SK-N-SH (cell line): ENCODE data around the gene SPEM3. TPM values are rescaled to one million over a fixed set of nuclear protein-coding genes. Genes with fewer than 3 reads are reported as not detected.

ENCODE experiments used
- CTCF ChIA-PET: fragments of 300-600, 350-600 bp; formaldehyde crosslinking; extraction: SDS; loops from one replicate; lab custom pipeline; 2021; lab: Yijun Ruan, JAX
- POLR2A ChIA-PET: fragments of 350-600 bp; sonication (Branson Sonifier 250); formaldehyde crosslinking; extraction: SDS; loops from one replicate; lab custom pipeline; 2020; ENCODE audit warnings: antibody characterized with exemption, inconsistent platforms; lab: Yijun Ruan, JAX
- DNase-seq: peaks from one replicate; pipeline ENCODE4 v3.0.0; 2012
- H2AFZ ChIP-seq: fragments of 200-600 bp; sonication (generic); 2 replicates; pipeline ENCODE4 v1.8.1; 2016; ENCODE audit warnings: antibody characterized with exemption, mild to moderate bottlenecking, low read depth
- H3F3A ChIP-seq: fragments of 200-600 bp; sonication (generic); replicated peaks from 2 replicates; pipeline ENCODE3; 2016; ENCODE audit warnings: antibody characterized with exemption, mild to moderate bottlenecking; ENCODE audit not compliant: insufficient read depth
- H3K27ac ChIP-seq, 2 experiments: fragments of 200-500 bp in 1 of 2; fragments of 200-600 bp in 1 of 2; sonication (Bioruptor generic) in 1 of 2; sonication (generic), shearing (Covaris generic) in 1 of 2; 2 replicates each; pipeline versions ENCODE4 v1.5.1 to v1.6.1; 2014 to 2016; ENCODE audit warnings: low read depth in 2 of 2, inconsistent platforms in 1 of 2, low read length in 1 of 2, mild to moderate bottlenecking in 1 of 2, mixed read lengths in 1 of 2
- H3K27me3 ChIP-seq: fragments of 200-600 bp; sonication (generic), shearing (Covaris generic); 2 replicates; pipeline ENCODE4 v1.6.1; 2016; ENCODE audit warnings: mixed run types; ENCODE audit not compliant: insufficient read depth
- H3K36me3 ChIP-seq, 2 experiments: fragments of 200-500 bp in 1 of 2; fragments of 200-600 bp in 1 of 2; sonication (Bioruptor generic) in 1 of 2; sonication (generic) in 1 of 2; replicated peaks in 1 of 2; 2 replicates each; pipeline versions ENCODE3 to v1.5.1; 2014 to 2016; ENCODE audit warnings: low read length in 1 of 2, mild to moderate bottlenecking in 1 of 2; ENCODE audit not compliant: insufficient read depth in 2 of 2, control insufficient read depth in 1 of 2
- H3K4me1 ChIP-seq, 2 experiments: fragments of 200-500 bp in 1 of 2; fragments of 200-600 bp in 1 of 2; sonication (Bioruptor generic) in 1 of 2; sonication (generic), shearing (Covaris generic) in 1 of 2; 2 replicates each; pipeline versions ENCODE4 v1.5.1 to v1.6.1; 2014 to 2016; ENCODE audit warnings: low read depth in 1 of 2, low read length in 1 of 2, mixed run types in 1 of 2; ENCODE audit not compliant: insufficient read depth in 2 of 2, control insufficient read depth in 1 of 2
- H3K4me2 ChIP-seq: fragments of 200-600 bp; sonication (generic), shearing (Covaris generic); 2 replicates; pipeline ENCODE4 v1.6.1; 2017; ENCODE audit warnings: mixed run types
- H3K4me3 ChIP-seq, 2 experiments: fragments of 200-500 bp in 1 of 2; fragments of 200-600 bp in 1 of 2; sonication (Bioruptor generic) in 1 of 2; sonication (generic), shearing (Covaris generic) in 1 of 2; 2 replicates each; pipeline versions ENCODE4 v1.5.1 to v1.8.1; 2014 to 2016; ENCODE audit warnings: low read depth in 2 of 2, inconsistent platforms in 1 of 2, low read length in 1 of 2, mild to moderate bottlenecking in 1 of 2, mixed read lengths in 1 of 2, moderate library complexity in 1 of 2
- H3K79me2 ChIP-seq: fragments of 200-600 bp; sonication (generic); 2 replicates; pipeline ENCODE4 v1.8.1; 2017; ENCODE audit warnings: mild to moderate bottlenecking; ENCODE audit not compliant: insufficient read depth
- H3K9ac ChIP-seq: fragments of 200-600 bp; sonication (generic); 2 replicates; pipeline ENCODE4 v1.6.1; 2017; ENCODE audit warnings: mixed run types
- H3K9me2 ChIP-seq: fragments of 200-600 bp; sonication (generic); 2 replicates; pipeline ENCODE4 v1.6.1; 2017; ENCODE audit warnings: mixed run types
- H3K9me3 ChIP-seq: fragments of 200-600 bp; sonication (generic); 2 replicates; pipeline ENCODE4 v1.6.1; 2017; ENCODE audit warnings: mixed run types, mild to moderate bottlenecking, moderate library complexity
- H4K20me1 ChIP-seq: fragments of 200-600 bp; sonication (generic); 2 replicates; pipeline ENCODE4 v1.6.1; 2017; ENCODE audit warnings: mild to moderate bottlenecking, mixed run types; ENCODE audit not compliant: insufficient read depth
- CHD2 ChIP-seq: fragments of 150-350 bp; IDR thresholded peaks from 2 replicates; pipeline ENCODE4 v1.6.1; 2018; ENCODE audit warnings: low read length; ENCODE audit not compliant: partially characterized antibody
- EP300 ChIP-seq, 2 experiments: IDR thresholded peaks; 2 replicates each; pipeline versions ENCODE4 v1.4.0 to v1.6.1; 2012; ENCODE audit warnings: borderline replicate concordance in 1 of 2, low read depth in 1 of 2, low read length in 1 of 2
- MEF2A ChIP-seq: IDR thresholded peaks from 2 replicates; pipeline ENCODE4 v1.4.0; 2012; ENCODE audit warnings: low read depth, borderline replicate concordance
- MXI1 ChIP-seq: IDR thresholded peaks from 2 replicates; pipeline ENCODE4 v1.6.1; 2012; ENCODE audit warnings: mild to moderate bottlenecking, low read depth, low read length, improper control_type of control experiment
- RCOR1 ChIP-seq: fragments of 150-350 bp; IDR thresholded peaks from 2 replicates; pipeline ENCODE4 v1.6.1; 2017; ENCODE audit warnings: antibody characterized with exemption, low read length
- RXRA ChIP-seq: IDR thresholded peaks from 2 replicates; pipeline ENCODE4 v1.4.0; 2012; ENCODE audit warnings: low read depth, mild to moderate bottlenecking, borderline replicate concordance
- TAF1 ChIP-seq: IDR thresholded peaks from 2 replicates; pipeline ENCODE4 v1.6.1; 2012; ENCODE audit warnings: low read depth, mild to moderate bottlenecking, low read length, moderate library complexity, borderline replicate concordance
- YY1 ChIP-seq: IDR thresholded peaks from 2 replicates; pipeline ENCODE4 v1.4.0; 2012; ENCODE audit warnings: low read depth, mild to moderate bottlenecking
- WGBS: methylation state at CpG from one replicate; pipeline ENCODE4 v1.1.6; 2017; ENCODE audit warnings: low lambda C conversion rate; 5-methylcytosine and 5-hydroxymethylcytosine counted together
- polyA plus RNA-seq, 3 experiments: library from polyadenylated mRNA; depleted of rRNA; stranded (reverse); fragments of >200 nt; gene quantifications; 2 replicates each; pipeline ENCODE4 v1.2.3, GENCODE V29; 2012
- TF ChIP-seq, protein P1 (sequence below): IDR thresholded peaks from 2 replicates; pipeline ENCODE4; 2012
- TF ChIP-seq, protein P2 (sequence below): fragments of 150-350 bp; IDR thresholded peaks from 2 replicates; pipeline ENCODE4 v1.6.1; 2016; ENCODE audit warnings: mild to moderate bottlenecking, low read depth, low read length
- TF ChIP-seq, protein P3 (sequence below): IDR thresholded peaks from 2 replicates; pipeline ENCODE4 v1.4.0; 2012; ENCODE audit warnings: low read depth, borderline replicate concordance
- TF ChIP-seq, protein P4 (sequence below): fragments of 200-600 bp; sonication (generic); IDR thresholded peaks from 2 replicates; pipeline ENCODE4 v1.6.1; 2017; ENCODE audit warnings: antibody characterized with exemption, mild to moderate bottlenecking, moderate library complexity
- TF ChIP-seq, protein P5 (sequence below): IDR thresholded peaks from 2 replicates; pipeline ENCODE4 v1.6.1; 2012; ENCODE audit warnings: mild to moderate bottlenecking, low read depth, low read length, moderate library complexity

The SPEM3 gene
- polyA plus RNA-seq, 1 of the 3 experiments (the other 2 are of a cell fraction), result not detected

DNA sequence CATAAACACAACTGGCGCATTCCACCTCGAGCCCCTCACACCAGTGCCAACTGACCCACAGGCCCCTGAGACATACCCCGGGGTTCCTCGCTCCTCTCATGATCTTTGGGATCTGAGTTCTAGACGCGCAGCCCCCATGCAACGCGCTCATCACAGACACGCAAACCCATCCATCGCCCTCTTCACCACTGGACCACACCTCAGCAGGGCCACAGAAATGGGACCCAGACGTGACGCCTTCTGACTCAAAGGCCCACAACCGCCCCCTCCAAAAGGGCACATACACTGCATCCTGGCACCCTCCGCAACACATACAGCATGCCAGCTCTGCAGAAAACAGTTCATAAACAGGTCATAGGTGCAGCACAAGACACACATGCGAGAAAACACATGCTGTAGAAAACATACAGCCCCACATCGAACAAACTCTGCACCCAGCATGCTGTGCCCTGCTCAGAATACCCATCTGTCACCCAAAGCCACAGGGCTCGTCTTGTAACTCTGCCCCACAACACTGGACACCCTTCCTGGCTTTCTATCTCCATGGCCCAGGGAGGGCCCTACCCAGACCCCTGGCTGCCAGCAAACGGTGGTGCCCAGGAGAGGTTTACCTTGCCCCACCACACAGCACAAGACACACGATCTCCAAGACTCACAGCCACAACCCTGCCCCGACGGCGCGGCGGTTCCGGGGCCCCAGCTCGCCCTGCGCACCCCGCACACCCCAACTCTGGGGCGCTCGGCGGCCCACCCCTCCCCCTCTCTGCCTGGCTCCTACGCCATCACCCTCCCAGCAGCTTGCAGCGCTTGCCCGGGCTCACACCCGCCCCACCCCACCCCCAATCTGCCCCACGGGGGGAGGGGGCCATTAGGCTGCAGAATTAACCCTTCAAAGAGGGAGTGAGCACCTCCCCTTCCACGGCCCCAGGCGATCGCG is 49.9 kb downstream of the SPEM3 start:
- Histone ChIP-seq H3K27me3 (no peaks in the 10 kb centered on the region), H3K4me2 (peak overlapping the region; percentile 95), H2AFZ (no peak overlapping the region), H3K9ac (peak overlapping the region; percentile 97), H3K4me3 (peak overlapping the region; percentile 72 to 77), H3K9me2 (no peaks in the 10 kb centered on the region), H3F3A (peaks cover 21% of the 10 kb centered on the region), H3K27ac (peak overlapping the region; percentile 78 to 90), H3K9me3 (no peaks in the 10 kb centered on the region), H4K20me1 (peaks cover 49% of the 10 kb centered on the region), H3K4me1 (peaks cover 26 to 32% of the 10 kb centered on the region in 2 experiments; a peak in 2 of 4 replicates), H3K36me3 (no peaks in the 10 kb centered on the region), H3K79me2 (peaks cover 90% of the 10 kb centered on the region)
- DNase-seq, result peak; percentile 88
- CTCF ChIA-PET, result interaction anchor here (0.8 to 2.3 kb wide), 6 partner anchors 23 to 83 kb away, joined by 3 to 11 read pairs (median 6); partner anchors contain the start of genes SENP3 and TMEM256
- 63% methylated on average over 22 of the region's 40 CpGs for WGBS
- POLR2A ChIA-PET, result interaction anchor here (0.9 to 2.1 kb wide), 5 partner anchors 38 to 209 kb away, joined by 3 to 9 read pairs (median 3); partner anchors contain the start of genes FGF11, MPDU1, TMEM256 and TP53
- TF ChIP-seq RCOR1, result no peak
- TF ChIP-seq, protein P1, sequence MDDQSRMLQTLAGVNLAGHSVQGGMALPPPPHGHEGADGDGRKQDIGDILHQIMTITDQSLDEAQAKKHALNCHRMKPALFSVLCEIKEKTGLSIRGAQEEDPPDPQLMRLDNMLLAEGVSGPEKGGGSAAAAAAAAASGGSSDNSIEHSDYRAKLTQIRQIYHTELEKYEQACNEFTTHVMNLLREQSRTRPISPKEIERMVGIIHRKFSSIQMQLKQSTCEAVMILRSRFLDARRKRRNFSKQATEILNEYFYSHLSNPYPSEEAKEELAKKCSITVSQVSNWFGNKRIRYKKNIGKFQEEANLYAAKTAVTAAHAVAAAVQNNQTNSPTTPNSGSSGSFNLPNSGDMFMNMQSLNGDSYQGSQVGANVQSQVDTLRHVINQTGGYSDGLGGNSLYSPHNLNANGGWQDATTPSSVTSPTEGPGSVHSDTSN, result no peak; the same call in 1 of the 2 replicates
- TF ChIP-seq RXRA, result no peak
- TF ChIP-seq TAF1, result no peak
- TF ChIP-seq MXI1, result peak; percentile 32; the same call in 1 of the 2 replicates
- TF ChIP-seq YY1, result 0 out of 2 replicates have a peak, but pooled peaks have one; percentile 48
- TF ChIP-seq, protein P2, sequence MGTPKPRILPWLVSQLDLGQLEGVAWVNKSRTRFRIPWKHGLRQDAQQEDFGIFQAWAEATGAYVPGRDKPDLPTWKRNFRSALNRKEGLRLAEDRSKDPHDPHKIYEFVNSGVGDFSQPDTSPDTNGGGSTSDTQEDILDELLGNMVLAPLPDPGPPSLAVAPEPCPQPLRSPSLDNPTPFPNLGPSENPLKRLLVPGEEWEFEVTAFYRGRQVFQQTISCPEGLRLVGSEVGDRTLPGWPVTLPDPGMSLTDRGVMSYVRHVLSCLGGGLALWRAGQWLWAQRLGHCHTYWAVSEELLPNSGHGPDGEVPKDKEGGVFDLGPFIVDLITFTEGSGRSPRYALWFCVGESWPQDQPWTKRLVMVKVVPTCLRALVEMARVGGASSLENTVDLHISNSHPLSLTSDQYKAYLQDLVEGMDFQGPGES, result no peak
- TF ChIP-seq, protein P3, sequence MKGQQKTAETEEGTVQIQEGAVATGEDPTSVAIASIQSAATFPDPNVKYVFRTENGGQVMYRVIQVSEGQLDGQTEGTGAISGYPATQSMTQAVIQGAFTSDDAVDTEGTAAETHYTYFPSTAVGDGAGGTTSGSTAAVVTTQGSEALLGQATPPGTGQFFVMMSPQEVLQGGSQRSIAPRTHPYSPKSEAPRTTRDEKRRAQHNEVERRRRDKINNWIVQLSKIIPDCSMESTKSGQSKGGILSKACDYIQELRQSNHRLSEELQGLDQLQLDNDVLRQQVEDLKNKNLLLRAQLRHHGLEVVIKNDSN, result no peak
- TF ChIP-seq, protein P4, sequence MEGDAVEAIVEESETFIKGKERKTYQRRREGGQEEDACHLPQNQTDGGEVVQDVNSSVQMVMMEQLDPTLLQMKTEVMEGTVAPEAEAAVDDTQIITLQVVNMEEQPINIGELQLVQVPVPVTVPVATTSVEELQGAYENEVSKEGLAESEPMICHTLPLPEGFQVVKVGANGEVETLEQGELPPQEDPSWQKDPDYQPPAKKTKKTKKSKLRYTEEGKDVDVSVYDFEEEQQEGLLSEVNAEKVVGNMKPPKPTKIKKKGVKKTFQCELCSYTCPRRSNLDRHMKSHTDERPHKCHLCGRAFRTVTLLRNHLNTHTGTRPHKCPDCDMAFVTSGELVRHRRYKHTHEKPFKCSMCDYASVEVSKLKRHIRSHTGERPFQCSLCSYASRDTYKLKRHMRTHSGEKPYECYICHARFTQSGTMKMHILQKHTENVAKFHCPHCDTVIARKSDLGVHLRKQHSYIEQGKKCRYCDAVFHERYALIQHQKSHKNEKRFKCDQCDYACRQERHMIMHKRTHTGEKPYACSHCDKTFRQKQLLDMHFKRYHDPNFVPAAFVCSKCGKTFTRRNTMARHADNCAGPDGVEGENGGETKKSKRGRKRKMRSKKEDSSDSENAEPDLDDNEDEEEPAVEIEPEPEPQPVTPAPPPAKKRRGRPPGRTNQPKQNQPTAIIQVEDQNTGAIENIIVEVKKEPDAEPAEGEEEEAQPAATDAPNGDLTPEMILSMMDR, result no peak
- no peak for TF ChIP-seq MEF2A
- TF ChIP-seq, protein P5, sequence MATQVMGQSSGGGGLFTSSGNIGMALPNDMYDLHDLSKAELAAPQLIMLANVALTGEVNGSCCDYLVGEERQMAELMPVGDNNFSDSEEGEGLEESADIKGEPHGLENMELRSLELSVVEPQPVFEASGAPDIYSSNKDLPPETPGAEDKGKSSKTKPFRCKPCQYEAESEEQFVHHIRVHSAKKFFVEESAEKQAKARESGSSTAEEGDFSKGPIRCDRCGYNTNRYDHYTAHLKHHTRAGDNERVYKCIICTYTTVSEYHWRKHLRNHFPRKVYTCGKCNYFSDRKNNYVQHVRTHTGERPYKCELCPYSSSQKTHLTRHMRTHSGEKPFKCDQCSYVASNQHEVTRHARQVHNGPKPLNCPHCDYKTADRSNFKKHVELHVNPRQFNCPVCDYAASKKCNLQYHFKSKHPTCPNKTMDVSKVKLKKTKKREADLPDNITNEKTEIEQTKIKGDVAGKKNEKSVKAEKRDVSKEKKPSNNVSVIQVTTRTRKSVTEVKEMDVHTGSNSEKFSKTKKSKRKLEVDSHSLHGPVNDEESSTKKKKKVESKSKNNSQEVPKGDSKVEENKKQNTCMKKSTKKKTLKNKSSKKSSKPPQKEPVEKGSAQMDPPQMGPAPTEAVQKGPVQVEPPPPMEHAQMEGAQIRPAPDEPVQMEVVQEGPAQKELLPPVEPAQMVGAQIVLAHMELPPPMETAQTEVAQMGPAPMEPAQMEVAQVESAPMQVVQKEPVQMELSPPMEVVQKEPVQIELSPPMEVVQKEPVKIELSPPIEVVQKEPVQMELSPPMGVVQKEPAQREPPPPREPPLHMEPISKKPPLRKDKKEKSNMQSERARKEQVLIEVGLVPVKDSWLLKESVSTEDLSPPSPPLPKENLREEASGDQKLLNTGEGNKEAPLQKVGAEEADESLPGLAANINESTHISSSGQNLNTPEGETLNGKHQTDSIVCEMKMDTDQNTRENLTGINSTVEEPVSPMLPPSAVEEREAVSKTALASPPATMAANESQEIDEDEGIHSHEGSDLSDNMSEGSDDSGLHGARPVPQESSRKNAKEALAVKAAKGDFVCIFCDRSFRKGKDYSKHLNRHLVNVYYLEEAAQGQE, result no peak
- TF ChIP-seq EP300 (IDR thresholded peaks at IDR 0.05; ENCODE audit: borderline replicate concordance in 1 of 2, low read depth in 1 of 2, low read length in 1 of 2), result no peak
- TF ChIP-seq CHD2, result peak; percentile 44
